DOHH2 (cell line): Measurements from ENCODE around the gene MAST2.

Experiments
- CTCF ChIP-seq: fragments of 200-600 bp; sonication (generic); IDR thresholded peaks from one replicate; pipeline ENCODE4 v1.5.1; 2014; ENCODE audit warnings: antibody characterized with exemption, mild to moderate bottlenecking, low read depth, low read length; ENCODE audit not compliant: poor library complexity, severe bottlenecking
- EZH2phosphoT487 ChIP-seq: fragments of 200-600 bp; sonication (generic); IDR thresholded peaks from 2 replicates; pipeline ENCODE4 v1.6.1; 2017; ENCODE audit warnings: borderline replicate concordance, mild to moderate bottlenecking, antibody characterized with exemption, low read length, moderate library complexity, mixed read lengths

GRCh38 chr1:46067652-46068051, 264.2 kb downstream of the MAST2 start:
- TF ChIP-seq EZH2phosphoT487 (no peak), CTCF (no peak)
